DMS 273 (cell line): Measurements from ENCODE around the gene TAF4.
"Not testable (repeated sequence)": the region's sequence is repeated elsewhere in the genome, so short reads cannot be mapped to it uniquely, and the experiment has no call there.

Experiments
- DNase-seq: peaks from one replicate; lab custom pipeline; 2025; ENCODE audit not compliant: unreplicated experiment; lab: John Stamatoyannopoulos, UW

Gene TAF4

GRCh38 chr20:62004614-62005013 is 61.1 kb downstream of the TAF4 start:
- no peak for DNase-seq

- DNase-seq: no peak
These were observed 61.9 kb downstream of the TAF4 start for GRCh38 chr20:62003567-62004405.

DNA sequence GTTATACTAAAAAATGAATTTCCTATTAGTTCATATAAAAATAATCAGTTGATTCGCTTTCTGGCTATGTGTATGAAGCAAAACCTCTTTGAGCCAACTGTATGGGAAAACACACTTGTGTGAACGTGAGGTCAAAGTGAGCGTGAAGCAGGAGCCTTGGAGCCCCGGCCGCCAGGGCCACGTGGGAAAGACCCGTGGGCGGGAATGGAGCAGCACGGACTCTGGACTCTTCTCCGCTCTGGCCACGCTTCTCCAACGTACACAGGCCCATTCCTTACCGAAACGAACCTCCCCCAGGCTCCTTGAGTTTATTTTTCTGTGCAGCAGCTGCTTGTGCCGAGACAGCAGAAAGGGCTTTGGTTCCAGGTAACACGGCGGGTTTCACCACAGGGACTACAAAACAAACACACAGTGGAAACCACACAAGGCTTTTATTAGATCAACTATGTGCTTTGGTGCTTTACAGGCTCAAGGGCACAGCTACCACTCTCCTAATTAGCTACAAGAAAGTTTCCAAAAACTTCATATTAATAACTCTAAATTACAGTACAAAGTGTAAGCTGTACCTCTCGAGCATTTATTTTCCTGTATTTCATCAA is 62.7 kb downstream of the TAF4 start:
- no peak for DNase-seq

DNA sequence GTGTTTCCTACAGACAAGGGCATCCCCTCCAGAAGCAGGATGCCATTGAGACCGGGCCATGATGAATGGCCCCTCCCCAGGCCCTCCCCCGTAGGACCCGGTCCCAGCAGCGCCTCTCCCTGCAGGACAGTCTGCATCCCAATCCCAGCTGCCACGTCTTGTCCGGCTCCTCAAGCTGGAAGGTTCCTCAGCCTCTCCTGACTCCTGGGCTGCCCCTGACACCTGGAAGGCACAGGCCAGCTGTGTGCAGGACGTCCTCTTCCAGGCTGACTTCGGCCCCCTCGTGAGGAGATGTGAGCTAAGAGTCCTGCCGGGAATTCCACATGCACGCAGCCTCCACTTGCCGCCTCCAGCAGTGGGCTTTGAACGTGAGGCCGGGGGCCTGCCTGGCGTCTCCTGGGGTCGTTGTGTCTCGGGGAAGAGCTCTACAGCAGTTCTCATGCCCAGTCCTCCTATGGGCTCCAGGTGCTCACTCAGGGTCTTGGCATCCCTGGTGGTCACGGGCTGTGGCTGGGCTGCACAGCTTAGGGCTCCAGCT is 64.4 kb downstream of the TAF4 start:
- no peak for DNase-seq

GRCh38 chr20:61998343-61999121 is 67.1 kb downstream of the TAF4 start:
- DNase-seq: no peak

DNA sequence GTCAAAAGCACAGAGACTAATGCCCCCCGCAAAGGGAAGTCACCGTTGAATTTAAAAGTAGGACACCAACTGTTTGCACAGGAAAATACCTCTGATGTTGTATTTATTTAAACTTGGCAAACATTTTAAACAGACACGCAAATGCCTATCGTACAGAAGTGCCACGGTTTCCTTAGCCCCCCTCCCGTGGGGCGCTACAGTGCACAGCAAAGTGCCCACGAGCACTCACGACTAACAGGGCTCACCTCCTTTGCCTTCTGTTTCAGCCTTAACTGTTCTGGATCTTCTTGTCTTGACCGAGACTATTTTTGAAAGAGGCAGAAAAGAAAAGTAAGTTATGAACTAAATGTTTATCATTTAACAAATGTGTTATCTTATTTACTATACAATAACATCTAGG is 67.8 kb downstream of the TAF4 start:
- no peak for DNase-seq

DNA sequence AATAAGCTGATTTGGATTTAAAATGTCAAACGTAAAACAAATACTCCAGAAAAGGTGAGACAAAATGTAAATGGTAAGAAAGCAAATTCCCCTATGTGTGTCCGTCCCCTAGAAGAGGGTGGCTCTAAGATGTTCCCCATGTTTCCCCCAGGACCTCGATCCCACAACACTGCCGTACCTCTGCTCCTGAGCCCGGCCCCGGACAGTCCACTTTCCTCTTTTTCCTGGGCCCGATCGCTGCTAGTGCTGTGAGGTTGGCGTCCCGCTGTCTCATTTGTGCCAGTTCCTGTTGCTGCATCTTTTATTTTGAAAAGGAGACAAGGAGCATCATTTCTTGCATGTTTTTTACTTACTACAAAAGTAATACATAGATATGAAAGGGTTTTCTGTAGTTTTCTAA is 68.3 kb downstream of the TAF4 start:
- DNase-seq: no peak

DNA sequence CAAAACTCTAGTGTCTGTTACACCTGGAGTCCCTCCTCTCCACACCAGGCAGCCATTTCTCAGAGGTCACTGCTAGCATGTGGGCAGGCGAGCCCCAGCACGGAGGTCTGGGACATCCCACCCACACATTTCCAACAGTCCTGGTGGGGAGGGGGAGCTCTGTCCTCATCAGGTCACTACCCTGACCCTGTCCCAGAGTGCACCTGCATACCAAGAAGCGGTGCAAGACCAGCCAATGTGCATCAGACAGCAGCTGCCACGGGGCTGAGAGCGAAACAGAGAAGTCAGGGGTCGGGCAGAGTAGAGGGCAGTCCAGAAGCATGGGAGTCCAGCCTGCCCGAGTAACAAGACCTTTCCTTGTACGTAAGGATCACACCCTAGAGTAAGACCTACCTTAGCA is 71.1 kb downstream of the TAF4 start:
- no peak for DNase-seq

GRCh38 chr20:61993058-61993457 is 72.6 kb downstream of the TAF4 start:
- DNase-seq: no peak

DNA sequence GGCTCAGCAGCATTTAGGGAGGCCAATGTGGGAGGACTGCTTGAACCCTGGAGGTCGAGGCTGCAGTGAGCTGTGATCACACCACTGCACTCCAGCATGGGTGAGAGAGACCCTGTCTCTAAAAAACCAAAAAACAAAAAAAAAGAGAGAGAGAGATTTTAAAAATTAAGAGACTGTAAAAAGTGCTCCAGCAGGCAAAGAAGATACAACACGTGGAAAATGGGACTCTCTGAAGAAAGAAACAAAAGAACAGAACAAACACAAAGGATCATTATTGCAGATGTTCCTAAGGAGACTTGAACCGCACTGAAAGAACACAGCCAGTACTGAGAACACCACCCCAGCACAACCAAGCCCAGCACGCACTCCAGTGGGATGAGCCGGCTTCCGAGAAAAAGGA is 74.2 kb downstream of the TAF4 start:
- DNase-seq: no peak

- DNase-seq: no peak
These were observed 75.2 kb downstream of the TAF4 start for GRCh38 chr20:61990484-61990883.

DNA sequence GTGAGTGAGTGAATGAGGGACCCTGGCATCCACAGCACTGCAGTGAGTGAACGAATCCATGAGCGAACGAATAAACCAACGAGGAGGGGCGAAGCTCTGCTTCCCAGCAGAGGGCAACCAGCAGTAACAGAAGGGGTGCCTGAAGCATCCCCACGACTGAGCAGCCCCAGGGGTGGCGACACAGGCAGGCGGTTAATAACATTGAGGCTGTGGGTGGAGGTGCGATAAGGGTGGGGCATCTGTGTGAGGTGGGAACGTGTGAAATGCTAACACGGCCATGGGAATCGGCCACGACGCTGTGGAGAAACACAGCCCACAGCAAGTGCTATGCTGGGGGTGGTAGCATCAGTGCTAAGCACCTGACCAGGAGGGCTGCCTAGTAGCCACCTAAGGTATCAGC is 75.9 kb downstream of the TAF4 start:
- DNase-seq: no peak

DNA sequence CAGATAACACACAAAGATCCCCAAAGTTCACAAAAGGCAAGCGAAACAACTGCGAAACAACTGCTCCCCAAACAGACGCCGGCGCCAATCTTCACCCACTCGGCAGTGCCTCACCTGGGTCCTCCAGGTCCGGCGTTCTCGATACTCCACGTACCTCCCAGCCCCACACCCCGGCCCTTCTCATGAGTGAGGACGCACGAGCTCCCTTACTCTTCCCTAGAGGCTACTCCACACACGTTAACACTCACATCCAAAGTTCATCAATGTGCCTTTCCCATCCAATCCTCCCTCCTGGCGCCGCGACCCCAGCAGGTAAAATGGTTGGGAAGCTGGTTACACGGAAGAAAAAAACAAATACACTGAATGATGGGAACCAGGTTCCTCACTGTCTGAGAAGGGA is 77.0 kb downstream of the TAF4 start:
- no peak for DNase-seq

DNA sequence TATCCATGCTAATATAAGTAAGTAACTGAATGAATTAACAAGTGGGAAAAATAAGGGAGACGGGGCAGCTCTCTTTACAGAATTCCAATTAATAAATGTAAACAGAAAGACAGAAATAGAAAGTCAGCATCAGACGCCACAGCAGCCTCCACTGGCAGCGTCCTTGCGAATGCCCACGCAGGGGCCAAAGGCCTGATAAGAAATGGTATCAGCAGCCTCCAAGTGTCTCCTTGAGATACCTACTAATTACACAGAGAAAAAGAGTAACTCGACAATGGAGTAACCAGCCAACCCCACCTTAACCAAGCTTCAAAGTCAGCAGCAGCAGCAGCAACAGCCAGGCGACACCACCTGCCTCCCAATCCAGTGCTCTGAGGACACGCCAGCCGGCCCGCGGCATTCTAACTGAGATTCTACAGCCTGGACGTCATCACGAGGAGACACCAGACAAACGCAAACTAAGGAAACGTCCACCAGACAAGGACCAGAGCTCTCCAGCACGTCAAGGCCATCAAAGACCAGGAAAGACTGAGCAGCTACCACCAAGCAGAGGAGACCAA is 78.8 kb downstream of the TAF4 start:
- DNase-seq: no peak

DNA sequence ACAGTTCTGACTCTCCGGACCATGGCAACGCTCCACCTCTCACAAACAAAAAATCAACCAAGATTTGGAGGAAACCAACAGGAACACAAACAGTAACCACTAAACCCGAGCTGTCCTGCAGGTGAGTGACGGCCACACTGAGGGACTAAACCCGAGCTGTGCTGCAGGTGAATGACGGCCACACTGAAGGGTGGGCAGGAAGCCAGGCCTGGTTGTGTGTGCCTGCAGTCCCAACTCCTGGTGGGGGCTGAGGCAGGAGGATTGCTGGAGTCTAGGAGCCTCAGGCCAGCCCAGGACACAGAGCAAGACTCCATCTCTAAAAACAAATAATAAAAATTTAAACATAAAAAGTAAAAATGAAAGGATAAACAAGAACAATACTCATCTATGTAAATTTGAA is 80.6 kb downstream of the TAF4 start:
- no peak for DNase-seq

DNA sequence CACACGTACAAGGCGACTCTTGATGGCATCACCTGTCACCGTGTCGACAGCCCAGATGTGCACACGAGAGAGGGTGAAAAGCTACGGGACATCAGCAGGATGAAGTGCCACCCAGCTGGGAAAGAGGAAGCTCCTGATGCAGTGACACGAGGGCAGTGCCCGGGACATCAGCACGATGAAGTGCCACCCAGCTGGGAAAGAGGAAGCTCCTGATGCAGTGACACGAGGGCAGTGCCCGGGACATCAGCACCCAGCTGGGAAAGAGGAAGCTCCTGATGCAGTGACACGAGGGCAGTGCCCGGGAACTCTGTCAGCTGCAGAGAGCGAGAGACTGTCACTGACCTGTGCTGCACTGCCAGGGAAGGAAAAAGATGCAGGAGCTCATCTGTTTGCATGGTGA is 81.2 kb downstream of the TAF4 start:
- not testable (repeated sequence) for DNase-seq

DNA sequence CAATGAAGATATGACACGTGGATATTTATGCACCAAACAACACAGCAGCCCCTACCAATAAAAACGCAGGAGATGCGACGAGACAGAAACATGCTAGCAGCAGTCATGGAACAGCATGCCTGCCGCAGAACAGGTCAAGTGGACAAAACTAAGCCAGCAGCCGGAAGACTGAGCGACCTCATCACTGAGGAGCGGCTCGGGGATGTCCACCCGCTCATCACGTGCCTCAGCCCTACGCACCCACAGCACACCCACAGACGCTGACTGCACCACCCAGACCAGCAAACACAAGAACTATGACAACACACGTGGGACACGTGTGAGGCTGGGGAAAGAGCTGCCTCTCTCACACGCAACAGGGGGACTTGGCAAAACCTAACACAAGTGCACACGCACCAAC is 81.7 kb downstream of the TAF4 start:
- no peak for DNase-seq

DNA sequence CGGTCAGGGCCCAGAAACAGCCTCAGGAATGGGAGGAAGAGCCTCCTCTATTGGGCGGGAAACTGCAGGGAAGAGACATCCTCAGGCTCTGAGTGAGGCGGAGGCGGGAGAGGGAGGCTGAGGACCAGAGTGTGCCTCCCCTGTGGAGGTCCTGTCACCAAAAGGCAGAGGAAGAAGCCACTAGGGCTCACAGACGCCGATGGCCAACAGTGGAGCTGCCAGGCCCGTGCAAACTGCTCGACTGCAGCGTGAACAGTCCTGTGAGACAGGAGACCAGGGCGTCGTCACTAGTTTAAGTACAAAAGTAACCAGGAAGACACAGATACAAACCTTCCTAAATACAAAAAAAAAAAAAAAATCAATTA is 82.7 kb downstream of the TAF4 start:
- no peak for DNase-seq

DNA sequence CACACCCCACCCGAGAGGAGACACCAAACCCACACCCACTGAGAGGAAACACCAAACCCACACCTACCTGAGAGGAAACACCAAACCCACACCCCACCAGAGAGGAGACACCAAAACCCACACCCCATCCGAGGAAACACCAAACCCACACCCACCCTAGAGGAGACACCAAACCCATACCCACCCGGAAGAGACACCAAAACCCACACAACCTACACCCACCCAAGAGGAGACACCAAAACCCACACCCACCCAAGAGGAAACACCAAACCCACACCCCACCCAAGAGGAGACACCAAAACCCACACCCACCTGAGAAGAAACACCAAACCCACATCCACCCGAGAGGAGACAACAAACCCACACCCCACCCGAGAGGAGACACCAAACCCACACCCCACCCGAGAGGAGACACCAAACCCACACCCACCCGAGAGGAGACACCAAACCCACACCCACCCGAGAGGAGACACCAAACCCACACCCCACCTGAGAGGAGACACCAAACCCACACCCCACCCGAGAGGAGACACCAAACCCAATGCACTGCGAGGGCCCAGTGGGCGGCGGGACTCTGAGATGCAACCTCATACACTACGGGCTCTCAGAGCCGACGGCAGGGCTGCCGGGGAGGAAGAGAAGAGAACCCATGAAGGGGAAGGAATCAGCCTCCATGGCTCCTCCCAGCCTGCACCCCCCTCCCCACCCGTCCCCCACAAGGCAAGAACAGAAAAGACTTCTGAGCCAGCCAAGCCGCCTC is 83.3 kb downstream of the TAF4 start:
- DNase-seq: no peak

DNA sequence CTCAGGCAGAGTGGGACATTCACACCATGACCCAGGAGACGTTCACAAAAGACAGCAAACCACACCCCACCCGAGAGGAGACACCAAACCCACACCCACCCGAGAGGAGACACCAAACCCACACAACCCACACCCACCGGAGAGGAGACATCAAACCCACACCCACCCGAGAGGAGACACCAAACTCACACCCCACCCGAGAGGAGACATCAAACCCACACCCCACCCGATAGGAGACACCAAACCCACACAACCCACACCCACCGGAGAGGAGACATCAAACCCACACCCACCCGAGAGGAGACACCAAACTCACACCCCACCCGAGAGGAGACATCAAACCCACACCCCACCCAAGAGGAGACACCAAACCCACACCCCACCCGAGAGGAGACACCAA is 84.0 kb downstream of the TAF4 start:
- not testable (repeated sequence) for DNase-seq
